ENCODE results near the gene NUDT6. TPM values are rescaled to one million over a fixed set of nuclear protein-coding genes. Genes with fewer than 3 reads are reported as not detected.

NUDT6 gene
- total RNA-seq, 1 donor from 2014 or later, result 9.3 TPM

Other genes with a start within 250 kb of the NUDT6 start
- 2.3 to 3.2 TPM (median 2.9 TPM) in 3 replicates for gene BBS12, start 189.9 kb downstream of the NUDT6 start, total RNA-seq
- 11.3 to 13.0 TPM (median 11.9 TPM) in 3 replicates for gene FGF2, start 95.8 kb downstream of the NUDT6 start, total RNA-seq

Measured in mesothelial cell of epicardium (in vitro differentiated cells).